GM18907 (cell line): ENCODE results near the gene TTC9B.

Experiments used
- ATAC-seq: cut with Tn5 transposase; IDR thresholded peaks from one replicate; pipeline ENCODE4 v1.9.1; 2021; ENCODE audit warnings: mild to moderate bottlenecking, moderate library complexity; ENCODE audit not compliant: unreplicated experiment

The TTC9B gene

GRCh38 chr19:40217934-40218890, at the start of gene TTC9B:
Gene TTC9B, minus strand, starts transcription at chr19:40218384. Its CDS starts 3 bp downstream, at chr19:40218381.
- no peak for ATAC-seq

DNA sequence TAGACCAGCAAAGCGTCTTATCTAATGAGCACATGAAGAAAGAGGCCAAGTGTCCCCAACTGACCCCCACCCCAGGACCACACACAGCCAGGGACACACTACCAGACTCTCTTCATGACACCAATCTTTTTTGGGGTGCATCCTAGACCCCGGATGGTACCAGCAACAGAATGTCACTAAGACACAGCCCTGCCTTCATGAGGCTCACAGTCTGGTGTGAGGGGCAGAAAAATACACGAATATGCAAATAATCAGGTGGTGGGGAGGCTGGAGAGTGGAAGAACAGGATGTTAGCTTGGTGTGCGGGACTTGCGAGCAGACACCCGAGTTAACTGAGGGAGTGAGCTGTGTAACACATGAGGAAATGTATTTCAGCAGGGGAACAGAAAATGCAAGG, 49.4 kb upstream of the TTC9B start:
- ATAC-seq, result no peak

DNA sequence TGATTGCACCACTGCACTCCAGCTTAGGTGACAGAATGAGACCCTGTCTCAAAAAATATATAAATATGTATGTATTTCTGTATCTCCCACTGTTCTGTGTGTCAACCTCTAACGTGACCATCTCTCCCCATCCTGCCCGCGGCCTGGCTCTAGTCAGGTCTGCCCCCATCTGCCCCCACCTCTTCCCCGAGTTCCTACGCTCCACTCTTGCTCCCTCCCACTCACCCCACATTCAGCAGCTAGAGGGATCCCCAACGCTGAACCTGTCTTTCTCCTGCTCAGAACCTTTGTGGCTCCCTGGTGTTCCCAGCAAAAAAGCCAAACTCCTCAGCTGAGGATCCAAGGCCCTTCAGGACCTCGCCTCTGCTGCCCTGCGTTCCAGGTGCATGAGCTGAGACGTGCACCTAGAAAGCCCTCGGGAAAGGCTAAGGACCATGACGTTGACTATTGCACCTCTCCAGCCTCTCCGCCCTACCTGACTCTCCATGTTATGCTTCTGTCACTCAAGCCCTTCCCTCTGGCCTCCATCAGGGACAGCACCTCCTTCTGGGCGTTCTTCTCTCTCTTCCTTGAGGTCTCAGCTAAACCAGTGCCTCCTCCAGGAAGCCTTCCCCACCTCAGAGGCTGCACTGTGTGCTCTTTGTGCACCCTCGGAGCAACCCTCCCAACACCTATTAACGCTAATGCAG, 48.9 kb upstream of the TTC9B start:
- no peak for ATAC-seq

DNA sequence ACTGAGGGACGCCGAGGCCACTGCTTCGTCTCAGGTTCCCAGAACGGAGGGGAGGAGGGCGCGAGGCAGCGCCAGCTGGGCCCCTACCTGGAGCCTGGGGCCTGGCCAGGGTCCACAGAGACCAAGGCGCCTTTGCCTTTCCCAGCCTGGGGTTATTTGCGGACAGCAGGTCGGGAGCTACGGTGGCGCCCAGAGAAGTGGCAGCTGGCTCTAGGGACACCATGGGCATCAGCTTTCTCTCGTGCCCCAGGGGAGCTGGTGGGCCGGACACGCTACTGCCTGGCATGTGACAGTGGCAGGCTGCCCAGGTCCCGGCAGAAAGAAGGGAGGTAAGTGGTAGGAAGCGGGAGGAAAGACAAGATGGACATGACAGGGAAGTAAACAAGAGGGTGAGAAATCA, 47.9 kb upstream of the TTC9B start:
- no peak for ATAC-seq

DNA sequence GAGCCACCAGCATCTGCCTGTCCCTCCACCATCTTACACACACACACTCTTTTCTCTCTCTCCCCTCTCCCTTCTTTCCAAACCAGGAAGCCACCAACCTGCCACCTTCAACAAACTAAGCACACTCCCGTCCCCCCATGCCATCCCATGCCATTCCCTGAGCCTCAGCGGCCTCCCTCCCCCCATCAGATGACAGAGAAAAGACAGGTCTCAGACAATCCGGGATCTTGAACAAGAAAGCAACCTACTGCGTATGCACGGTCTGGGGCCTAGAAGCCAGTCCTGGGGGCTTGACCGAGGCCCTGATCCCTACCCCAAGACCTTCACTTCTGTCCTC, 47.5 kb upstream of the TTC9B start:
- no peak for ATAC-seq

DNA sequence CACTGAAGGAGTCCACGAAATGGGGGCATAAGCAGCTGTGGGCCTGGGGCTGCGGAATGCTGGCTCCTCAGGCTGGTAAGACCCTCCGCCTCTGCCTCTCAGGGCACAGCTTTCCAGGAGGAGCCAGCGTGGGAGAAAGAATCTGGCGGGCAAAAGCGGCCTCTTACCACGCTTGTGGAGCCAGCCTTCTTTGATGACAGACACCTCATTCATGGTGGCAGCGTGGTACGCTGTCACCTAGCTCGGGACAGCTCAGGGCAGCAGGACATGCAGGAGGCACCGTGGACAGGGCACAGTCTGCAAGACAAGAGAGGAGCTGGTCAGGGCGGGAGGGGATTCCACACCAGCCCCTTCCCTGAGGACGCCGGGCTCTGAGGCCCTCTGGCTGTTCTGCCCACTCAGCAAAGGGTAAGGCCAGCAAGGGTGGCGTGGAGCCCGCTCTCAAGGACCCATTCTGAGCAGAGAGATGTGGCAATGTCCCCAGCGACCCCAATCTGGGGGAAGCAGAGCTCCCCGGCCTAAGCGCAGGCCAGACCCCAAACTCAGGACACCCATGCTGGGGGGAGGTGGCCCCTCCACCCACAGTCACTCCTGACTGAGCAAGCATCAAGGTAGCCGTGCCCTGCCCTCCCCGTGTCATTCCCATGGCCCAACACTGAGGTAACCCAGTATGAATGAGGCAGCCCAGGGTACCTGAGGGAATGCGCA, 47.0 kb upstream of the TTC9B start:
- ATAC-seq, result no peak

DNA sequence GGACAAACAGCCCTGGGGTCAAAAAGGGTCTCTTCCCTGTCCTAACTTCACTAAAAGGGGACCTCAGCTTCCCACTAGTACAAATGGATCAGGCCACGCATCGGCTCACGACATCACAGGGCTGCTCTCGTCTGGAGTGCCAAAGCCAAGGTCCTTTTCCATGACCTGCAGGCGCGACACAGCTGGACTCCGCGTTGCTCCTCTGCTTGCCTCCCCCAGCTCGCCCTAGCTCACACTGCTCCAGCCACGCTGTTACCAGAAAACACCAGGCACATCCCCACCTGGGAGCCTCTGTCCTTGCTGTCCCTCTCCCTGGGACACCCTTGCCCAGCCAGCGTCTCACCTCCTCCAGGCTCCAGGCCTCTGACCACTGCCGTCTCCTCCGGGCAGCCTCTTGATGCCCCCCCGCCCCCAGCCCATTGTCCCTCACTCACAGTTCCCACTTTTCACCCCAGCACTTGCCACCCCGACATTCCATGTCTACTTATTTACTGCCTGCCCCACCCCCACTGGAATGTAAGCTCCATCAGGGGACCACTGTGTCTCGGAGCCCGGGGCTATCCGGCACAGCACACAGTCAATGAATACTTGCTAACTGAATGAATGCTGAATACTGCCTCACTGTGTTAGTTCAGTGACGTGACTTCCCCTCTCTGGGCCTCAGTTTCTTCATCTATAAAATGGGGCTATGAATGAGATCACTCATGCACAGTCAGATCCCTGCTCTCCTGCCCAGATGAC, 46.3 kb upstream of the TTC9B start:
- ATAC-seq, result no peak

- ATAC-seq, result no peak
These were observed 45.5 kb upstream of the TTC9B start for GRCh38 chr19:40263440-40264313.

DNA sequence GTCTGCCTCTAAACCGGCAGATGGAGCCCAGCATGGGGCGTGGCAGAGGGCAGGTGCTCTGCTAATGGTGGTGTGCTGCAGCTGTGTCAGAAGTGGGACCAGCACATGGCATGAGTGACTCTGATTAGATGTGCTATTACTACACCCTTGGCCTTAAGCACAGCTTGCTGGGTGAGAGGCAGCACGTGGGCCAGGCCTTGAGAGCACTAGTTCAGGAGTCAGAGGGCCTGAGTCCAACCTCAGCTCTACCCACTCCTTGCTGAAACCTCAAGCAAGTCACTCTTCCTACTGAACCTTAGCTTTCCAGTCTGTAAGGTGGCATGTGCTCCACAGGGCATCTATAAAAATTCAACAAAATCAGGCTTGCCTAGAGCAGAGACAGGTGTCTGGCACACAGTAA, 44.2 kb upstream of the TTC9B start:
- no peak for ATAC-seq

GRCh38 chr19:40261631-40262030, 43.4 kb upstream of the TTC9B start:
- ATAC-seq, result no peak

DNA sequence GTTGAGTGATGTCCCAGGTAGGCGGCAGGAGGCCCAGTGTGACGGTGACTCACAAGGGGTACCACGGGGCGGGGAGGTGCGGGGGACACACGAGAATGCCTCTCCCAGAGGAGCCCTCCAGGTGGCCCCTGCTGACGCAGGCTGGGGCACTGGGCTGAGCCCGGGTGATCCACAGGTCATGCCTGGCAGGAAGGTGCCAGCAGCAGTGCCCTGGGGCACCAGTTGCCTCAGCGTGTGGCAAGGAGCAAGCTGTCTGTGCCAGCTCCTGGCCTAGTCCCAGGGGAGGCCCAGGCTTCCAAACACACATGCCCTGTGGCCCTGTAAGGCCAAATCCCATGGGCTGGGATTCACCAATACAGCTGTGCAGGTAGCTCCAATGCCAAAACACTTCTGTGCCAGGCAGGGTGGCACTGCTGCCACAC, 38.9 kb upstream of the TTC9B start:
- no peak for ATAC-seq

GRCh38 chr19:40256512-40256911, 38.3 kb upstream of the TTC9B start:
- no peak for ATAC-seq

DNA sequence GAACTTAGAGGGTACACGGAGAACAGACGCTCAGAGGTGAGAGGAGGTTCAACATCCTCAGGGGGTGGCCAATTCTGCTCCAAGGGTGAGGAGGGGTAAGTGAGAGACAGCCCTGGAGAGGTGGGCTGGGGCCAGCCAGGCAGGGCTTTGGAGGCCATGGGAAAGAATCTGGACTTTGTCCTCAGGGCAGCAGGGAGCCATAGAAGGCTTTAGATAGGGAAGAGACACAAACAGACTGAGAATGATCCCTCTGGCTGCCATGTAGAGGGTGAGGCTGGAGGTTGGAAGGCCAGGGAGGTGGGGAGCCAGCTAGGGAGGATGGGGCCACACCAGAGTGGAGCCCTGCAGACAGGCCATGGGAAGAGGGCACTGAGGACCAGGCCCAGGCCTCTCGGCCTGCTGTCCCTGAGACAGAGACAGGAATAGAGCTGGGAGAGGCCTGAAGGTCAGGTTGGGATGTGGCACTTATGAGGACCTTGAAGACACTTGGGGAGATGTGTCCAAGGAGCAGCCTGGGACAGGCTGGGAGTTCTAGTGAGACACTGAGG, 37.5 kb upstream of the TTC9B start:
- ATAC-seq, result no peak

DNA sequence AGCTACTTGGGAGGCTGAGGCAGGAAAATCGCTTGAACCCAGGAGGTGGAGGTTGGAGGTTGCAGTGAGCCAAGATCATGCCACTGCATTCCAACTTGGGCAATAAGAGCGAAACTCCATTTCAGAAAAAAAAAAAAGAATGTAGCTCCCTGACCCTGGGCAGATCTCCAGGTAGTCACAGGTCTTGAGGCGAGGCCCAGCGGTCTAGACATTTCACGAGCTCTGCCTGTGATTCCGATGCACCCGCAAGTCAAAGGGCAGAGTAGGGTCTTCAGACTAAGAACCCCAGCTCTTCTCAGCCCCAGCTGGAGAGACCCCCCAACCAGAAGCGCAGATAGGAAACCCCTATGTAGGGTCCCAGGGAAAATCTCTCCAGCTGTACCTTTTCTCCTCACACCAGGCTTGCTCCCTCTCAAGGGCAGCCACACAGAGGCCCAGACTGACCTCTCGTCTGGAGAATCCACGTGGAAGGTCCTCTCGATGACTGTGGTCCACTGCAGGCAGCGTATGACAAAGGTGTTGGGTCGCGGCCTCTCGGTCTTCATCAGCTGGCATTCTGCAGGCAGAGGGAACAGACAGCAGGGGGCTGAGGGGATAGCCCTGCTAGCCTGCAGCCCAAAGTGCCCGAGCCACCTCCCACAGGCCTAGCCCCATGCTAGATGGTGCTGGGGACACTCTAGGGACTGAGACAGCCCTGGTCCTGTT, 36.7 kb upstream of the TTC9B start:
- ATAC-seq, result no peak

DNA sequence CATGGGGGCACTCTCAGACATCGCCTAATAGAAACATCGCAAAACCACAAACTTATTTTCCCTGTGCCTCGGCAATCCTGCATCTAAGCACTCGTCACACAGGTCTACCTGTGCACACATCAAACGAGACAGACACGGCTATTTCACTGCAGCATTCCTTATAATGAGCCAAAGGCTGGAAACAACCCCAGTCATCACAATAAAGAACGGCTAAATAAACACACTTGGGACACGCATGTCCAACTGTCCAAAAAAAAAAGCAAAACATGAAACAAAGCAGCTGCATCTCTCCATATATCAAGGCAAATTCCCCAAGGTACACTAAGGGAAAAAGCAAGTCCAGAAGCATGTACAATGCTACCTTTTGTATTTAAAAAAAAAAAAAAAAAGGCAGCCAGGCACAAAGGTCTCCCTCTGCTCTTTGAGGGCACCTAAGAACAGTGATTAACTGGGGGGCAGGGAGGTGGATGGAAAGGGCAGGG, 35.5 kb upstream of the TTC9B start:
- ATAC-seq, result no peak

GRCh38 chr19:40252395-40252794, 34.2 kb upstream of the TTC9B start:
- ATAC-seq, result no peak

- no peak for ATAC-seq
These were observed 33.8 kb upstream of the TTC9B start for GRCh38 chr19:40251991-40252390.

GRCh38 chr19:40251244-40251643, 33.1 kb upstream of the TTC9B start:
- no peak for ATAC-seq

DNA sequence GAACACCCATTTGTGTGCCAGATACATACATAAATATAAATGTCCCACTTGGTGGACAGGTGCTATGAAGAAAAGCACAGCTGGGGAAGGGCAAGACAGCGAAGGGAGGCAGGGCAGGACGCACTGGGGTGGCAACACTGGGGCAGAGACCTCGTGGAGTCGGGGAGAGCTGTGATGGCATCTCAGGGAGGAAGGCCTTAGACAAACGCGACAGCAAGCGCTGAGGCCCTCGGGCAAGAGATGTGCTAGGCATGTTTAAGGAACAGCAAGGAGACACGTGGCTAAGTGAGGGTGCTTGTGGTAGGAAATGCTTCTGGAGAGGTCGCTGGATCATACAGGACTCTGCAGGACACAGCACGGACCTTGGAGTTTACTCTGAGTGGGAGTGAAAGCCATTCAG, 31.6 kb upstream of the TTC9B start:
- ATAC-seq, result no peak
